Choroid plexus epithelial cell (primary cell): ENCODE results near the gene GAN.
"Not testable (repeated sequence)": the region's sequence is repeated elsewhere in the genome, so short reads cannot be mapped to it uniquely, and the experiment has no call there.

Experiments used
- DNase-seq: peaks from one replicate; pipeline ENCODE4 v3.0.0-alpha.2; 2010; ENCODE audit warnings: low read depth
- H3K4me3 ChIP-seq: 2 replicates; pipeline ENCODE4 v1.5.1; 2011; ENCODE audit warnings: low read depth, mild to moderate bottlenecking, control low read depth, low read length, moderate library complexity
- CTCF ChIP-seq: conservative IDR thresholded peaks from 2 replicates; pipeline ENCODE4 v1.5.1; 2011; ENCODE audit warnings: low read depth, mild to moderate bottlenecking, control low read depth, inconsistent platforms, low read length, moderate library complexity

The GAN gene

GRCh38 chr16:81413245-81413990 lies 98.7 kb downstream of the GAN start:
- DNase-seq, result no peak
- TF ChIP-seq CTCF, result no peak
- H3K4me3 ChIP-seq, result no peak overlapping the region

GRCh38 chr16:81415751-81416150 lies 101.0 kb downstream of the GAN start:
- no peak for TF ChIP-seq CTCF
- DNase-seq, result no peak
- no peak overlapping the region for H3K4me3 ChIP-seq

GRCh38 chr16:81416749-81417148 lies 102.0 kb downstream of the GAN start:
- TF ChIP-seq CTCF, result no peak
- H3K4me3 ChIP-seq, result no peak overlapping the region
- DNase-seq, result no peak

GRCh38 chr16:81417210-81417609 lies 102.4 kb downstream of the GAN start:
- H3K4me3 ChIP-seq, result no peak overlapping the region
- TF ChIP-seq CTCF, result no peak
- no peak for DNase-seq

GRCh38 chr16:81419806-81420205 lies 105.0 kb downstream of the GAN start:
- H3K4me3 ChIP-seq, result no peak overlapping the region
- TF ChIP-seq CTCF, result no peak
- no peak for DNase-seq

GRCh38 chr16:81421126-81421525 lies 106.4 kb downstream of the GAN start:
- no peak for DNase-seq
- TF ChIP-seq CTCF, result no peak
- no peak overlapping the region for H3K4me3 ChIP-seq

GRCh38 chr16:81421536-81421935 lies 106.8 kb downstream of the GAN start:
- TF ChIP-seq CTCF, result no peak
- DNase-seq, result no peak
- H3K4me3 ChIP-seq, result no peak overlapping the region

GRCh38 chr16:81422153-81422552 lies 107.4 kb downstream of the GAN start:
- not testable (repeated sequence) for DNase-seq, H3K4me3 ChIP-seq
